WERI-Rb-1 (cell line): ENCODE data around the gene SIGLEC9.

Experiments used
- DNase-seq: peaks from one replicate; pipeline ENCODE4 v3.0.0-alpha.2; 2020
- H3K27ac ChIP-seq: fragments of 250-450 bp; sonication (Bioruptor Pico); 2 replicates; pipeline ENCODE4 v1.5.1; 2020; ENCODE audit warnings: mild to moderate bottlenecking, moderate library complexity
- H3K27me3 ChIP-seq: fragments of 250-450 bp; sonication (Bioruptor Pico); 2 replicates; pipeline ENCODE4 v1.5.1; 2021; ENCODE audit warnings: mild to moderate bottlenecking, low read depth, moderate library complexity; ENCODE audit not compliant: insufficient read depth, severe bottlenecking
- H3K36me3 ChIP-seq: fragments of 250-450 bp; sonication (Bioruptor Pico); 2 replicates; pipeline ENCODE4 v1.5.1; 2020; ENCODE audit warnings: mild to moderate bottlenecking, moderate library complexity
- H3K4me3 ChIP-seq: 2 replicates; pipeline ENCODE4 v1.5.1; 2011; ENCODE audit warnings: low read depth, mild to moderate bottlenecking, control low read depth, low read length
- H3K9me3 ChIP-seq: fragments of 250-450 bp; sonication (Bioruptor Pico); 2 replicates; pipeline ENCODE4 v1.5.1; 2021; ENCODE audit warnings: mild to moderate bottlenecking, moderate library complexity; ENCODE audit not compliant: severe bottlenecking
- CTCF ChIP-seq: IDR thresholded peaks from 2 replicates; pipeline ENCODE4 v1.5.1; 2011; ENCODE audit warnings: low read depth, mild to moderate bottlenecking, control low read depth, inconsistent platforms, low read length

Gene SIGLEC9

DNA sequence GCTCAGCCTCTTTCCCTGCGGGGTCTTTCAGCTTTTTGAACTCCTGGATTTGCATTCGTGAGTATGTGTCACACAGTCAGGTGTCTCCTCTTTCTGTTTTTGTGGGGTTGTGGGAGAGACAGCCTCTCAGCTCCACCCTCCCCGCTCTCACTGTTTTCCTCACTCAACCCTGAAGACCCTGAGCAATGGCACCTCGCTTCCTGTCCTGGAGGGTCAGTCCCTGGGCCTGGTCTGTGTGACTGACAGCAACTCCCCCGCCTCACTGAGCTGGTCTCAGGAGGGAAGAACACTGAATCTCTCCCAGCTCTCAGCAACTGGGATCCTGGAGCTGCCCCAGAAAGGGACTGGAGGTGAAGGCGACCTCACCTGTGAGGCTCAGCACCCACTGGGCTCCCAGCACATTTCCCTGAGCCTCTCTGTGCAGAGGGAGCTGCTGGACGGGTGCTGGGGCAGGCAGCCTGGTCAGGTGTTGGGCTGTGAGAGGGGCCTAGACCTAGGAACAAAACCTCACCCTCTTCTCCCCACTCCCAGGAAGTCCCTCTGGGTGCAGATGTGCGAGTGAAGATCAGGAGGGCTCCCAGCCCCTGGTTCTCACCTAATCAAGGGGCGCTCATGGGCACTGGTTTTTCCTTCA, 13.2 kb downstream of the SIGLEC9 start:
- peaks cover 95% of the 10 kb centered on the region for H3K27me3 ChIP-seq
- TF ChIP-seq CTCF: no peak
- no peak overlapping the region for H3K4me3 ChIP-seq
- DNase-seq: no peak
- no peaks in the 10 kb centered on the region for H3K9me3 ChIP-seq
- no peaks in the 10 kb centered on the region for H3K36me3 ChIP-seq
- H3K27ac ChIP-seq: no peak overlapping the region

DNA sequence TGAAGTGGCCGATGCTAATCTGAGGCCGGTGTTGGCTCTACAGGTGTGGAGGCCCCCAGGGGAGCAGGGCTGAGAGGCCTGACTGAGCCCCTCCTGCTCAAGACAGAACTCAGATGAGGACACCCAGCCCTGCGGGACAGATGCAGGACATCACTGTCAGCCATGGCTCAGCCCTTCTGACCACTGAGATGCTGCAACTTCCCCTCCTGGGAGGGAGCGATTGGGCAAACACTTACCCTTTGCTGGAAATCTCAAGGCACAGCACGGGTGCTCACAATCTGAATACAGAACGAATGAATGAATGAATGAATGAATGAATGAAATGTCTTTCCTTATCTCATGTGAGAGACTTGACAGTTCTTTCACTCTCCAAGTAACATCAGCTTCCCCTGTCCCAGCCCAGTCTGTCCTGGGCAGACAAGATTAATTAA, 13.9 kb downstream of the SIGLEC9 start:
- Histone ChIP-seq H3K4me3 (no peak overlapping the region), H3K36me3 (no peaks in the 10 kb centered on the region), H3K27me3 (peaks cover 92% of the 10 kb centered on the region), H3K27ac (no peak overlapping the region), H3K9me3 (no peaks in the 10 kb centered on the region)
- DNase-seq: no peak
- no peak for TF ChIP-seq CTCF

- DNase-seq: no peak
- H3K27me3 ChIP-seq: peaks cover 89% of the 10 kb centered on the region
- no peaks in the 10 kb centered on the region for H3K9me3 ChIP-seq
- no peaks in the 10 kb centered on the region for H3K36me3 ChIP-seq
- H3K27ac ChIP-seq: no peak overlapping the region
- no peak overlapping the region for H3K4me3 ChIP-seq
- TF ChIP-seq CTCF: no peak
Observed at GRCh38 chr19:51139299-51140014, 14.8 kb downstream of the SIGLEC9 start.

DNA sequence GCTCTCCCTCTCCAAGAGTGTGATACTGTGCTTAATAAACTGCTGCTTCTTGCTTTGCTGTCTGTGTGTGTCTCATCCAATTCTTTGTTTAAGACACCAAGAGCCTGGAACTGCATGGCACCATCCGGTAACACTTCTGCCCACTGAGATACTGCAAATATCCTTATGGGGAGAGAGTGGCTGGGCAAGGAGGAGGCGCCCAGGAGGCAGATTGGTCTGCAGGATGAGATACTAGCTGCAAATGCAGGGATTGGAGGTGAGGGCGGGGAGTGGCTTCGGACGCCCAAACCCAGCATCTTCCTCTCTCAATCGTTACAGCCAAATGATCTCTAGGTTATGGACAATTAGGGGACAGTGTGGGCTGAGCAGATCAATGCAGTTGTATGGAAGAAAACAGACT, 15.7 kb downstream of the SIGLEC9 start:
- H3K4me3 ChIP-seq: no peak overlapping the region
- no peak for DNase-seq

DNA sequence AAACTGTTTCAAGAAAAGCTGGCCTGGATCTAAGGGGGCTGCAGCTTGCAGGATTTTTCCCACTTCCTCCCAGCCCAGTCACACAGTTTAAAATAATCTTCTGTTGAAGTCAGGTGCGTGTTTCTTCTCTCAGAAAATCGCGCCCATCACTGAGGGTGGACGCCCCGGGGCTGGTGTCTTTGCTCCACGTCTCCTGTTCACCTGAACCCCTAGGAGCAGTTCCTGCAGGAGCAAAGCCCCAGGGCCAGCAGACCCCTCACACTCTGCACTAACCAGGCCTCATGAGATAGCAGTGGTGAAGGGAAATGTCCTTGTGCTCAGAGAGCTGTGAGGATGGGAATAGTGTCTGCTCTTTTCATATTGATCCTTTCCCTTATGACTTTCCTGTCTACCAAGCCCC, 16.5 kb downstream of the SIGLEC9 start:
- TF ChIP-seq CTCF: no peak

More for the DNA sequence above, 15.7 kb downstream of the SIGLEC9 start:
- H3K27me3 ChIP-seq: peaks cover 86% of the 10 kb centered on the region
- H3K36me3 ChIP-seq: no peaks in the 10 kb centered on the region
- no peak overlapping the region for H3K27ac ChIP-seq
- no peak for TF ChIP-seq CTCF
- no peaks in the 10 kb centered on the region for H3K9me3 ChIP-seq

More for the DNA sequence above, 16.5 kb downstream of the SIGLEC9 start:
- DNase-seq: no peak
- Histone ChIP-seq H3K27ac (no peak overlapping the region), H3K4me3 (no peak overlapping the region), H3K9me3 (no peaks in the 10 kb centered on the region), H3K27me3 (peaks cover 80% of the 10 kb centered on the region), H3K36me3 (no peaks in the 10 kb centered on the region)
